AG04450 (cell line): Measurements from ENCODE around the gene IGF2R. TPM values are rescaled to one million over a fixed set of nuclear protein-coding genes. Genes with fewer than 3 reads are reported as not detected.

ENCODE experiments used
- CTCF ChIA-PET: fragments of 300-600, 350-600 bp; formaldehyde crosslinking; extraction: SDS; loops from one replicate; lab custom pipeline; 2022; ENCODE audit warnings: antibody characterized with exemption, inconsistent platforms; lab: Charles Lee
- POLR2A ChIA-PET: fragments of 350-600 bp; formaldehyde crosslinking; extraction: SDS; loops from one replicate; lab custom pipeline; 2021; ENCODE audit warnings: antibody characterized with exemption, inconsistent platforms; lab: Yijun Ruan, JAX
- DNase-seq: peaks from one replicate; pipeline ENCODE4 v3.0.0-alpha.2; 2011; ENCODE audit warnings: low read depth, low spot score
- H3K27ac ChIP-seq: one replicate; pipeline ENCODE4 v1.5.1; 2012; ENCODE audit warnings: low read depth, low read length, control low read depth
- H3K27me3 ChIP-seq: one replicate; pipeline ENCODE4 v1.6.0; 2012; ENCODE audit warnings: low read length; ENCODE audit not compliant: control insufficient read depth, insufficient read depth
- H3K4me3 ChIP-seq: 2 replicates; pipeline ENCODE4 v1.5.1; 2011; ENCODE audit warnings: mild to moderate bottlenecking, low read depth, low read length, control low read depth
- H3K9me3 ChIP-seq: 2 replicates; pipeline ENCODE4 v1.5.1; 2012; ENCODE audit warnings: low read length; ENCODE audit not compliant: control insufficient read depth, insufficient read depth
- polyA plus RNA-seq: library from polyadenylated mRNA; depleted of rRNA; stranded (reverse); fragments of >200 nt; gene quantifications from 2 replicates; pipeline ENCODE4 v1.2.3, GENCODE V29; 2011
- TF ChIP-seq, protein P1 (sequence below): IDR thresholded peaks from 2 replicates; pipeline ENCODE4 v1.5.1; 2011; ENCODE audit warnings: low read depth, low read length, control low read depth, inconsistent platforms

The IGF2R gene
- polyA plus RNA-seq, 1 experiment: 40.9 TPM

DNA sequence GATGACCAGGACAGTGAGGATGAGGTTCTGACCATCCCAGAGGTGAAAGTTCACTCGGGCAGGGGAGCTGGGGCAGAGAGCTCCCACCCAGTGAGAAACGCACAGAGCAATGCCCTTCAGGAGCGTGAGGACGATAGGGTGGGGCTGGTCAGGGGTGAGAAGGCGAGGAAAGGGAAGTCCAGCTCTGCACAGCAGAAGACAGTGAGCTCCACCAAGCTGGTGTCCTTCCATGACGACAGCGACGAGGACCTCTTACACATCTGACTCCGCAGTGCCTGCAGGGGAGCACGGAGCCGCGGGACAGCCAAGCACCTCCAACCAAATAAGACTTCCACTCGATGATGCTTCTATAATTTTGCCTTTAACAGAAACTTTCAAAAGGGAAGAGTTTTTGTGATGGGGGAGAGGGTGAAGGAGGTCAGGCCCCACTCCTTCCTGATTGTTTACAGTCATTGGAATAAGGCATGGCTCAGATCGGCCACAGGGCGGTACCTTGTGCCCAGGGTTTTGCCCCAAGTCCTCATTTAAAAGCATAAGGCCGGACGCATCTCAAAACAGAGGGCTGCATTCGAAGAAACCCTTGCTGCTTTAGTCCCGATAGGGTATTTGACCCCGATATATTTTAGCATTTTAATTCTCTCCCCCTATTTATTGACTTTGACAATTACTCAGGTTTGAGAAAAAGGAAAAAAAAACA is 136.1 kb downstream of the IGF2R start:
- H3K27me3 ChIP-seq: no peaks in the 10 kb centered on the region
- no peak for DNase-seq
- H3K27ac ChIP-seq: no peak overlapping the region
- H3K9me3 ChIP-seq: no peaks in the 10 kb centered on the region; the same call in 1 of the 2 replicates
- no peak overlapping the region for H3K4me3 ChIP-seq
- ChIA-PET POLR2A (no interaction called here), CTCF (interaction anchor here (0.6 to 1.3 kb wide), 3 partner anchors 33 to 351 kb away, joined by 3 to 4 read pairs (median 4); no protein-coding TSS in a partner anchor)
- TF ChIP-seq, protein P1, sequence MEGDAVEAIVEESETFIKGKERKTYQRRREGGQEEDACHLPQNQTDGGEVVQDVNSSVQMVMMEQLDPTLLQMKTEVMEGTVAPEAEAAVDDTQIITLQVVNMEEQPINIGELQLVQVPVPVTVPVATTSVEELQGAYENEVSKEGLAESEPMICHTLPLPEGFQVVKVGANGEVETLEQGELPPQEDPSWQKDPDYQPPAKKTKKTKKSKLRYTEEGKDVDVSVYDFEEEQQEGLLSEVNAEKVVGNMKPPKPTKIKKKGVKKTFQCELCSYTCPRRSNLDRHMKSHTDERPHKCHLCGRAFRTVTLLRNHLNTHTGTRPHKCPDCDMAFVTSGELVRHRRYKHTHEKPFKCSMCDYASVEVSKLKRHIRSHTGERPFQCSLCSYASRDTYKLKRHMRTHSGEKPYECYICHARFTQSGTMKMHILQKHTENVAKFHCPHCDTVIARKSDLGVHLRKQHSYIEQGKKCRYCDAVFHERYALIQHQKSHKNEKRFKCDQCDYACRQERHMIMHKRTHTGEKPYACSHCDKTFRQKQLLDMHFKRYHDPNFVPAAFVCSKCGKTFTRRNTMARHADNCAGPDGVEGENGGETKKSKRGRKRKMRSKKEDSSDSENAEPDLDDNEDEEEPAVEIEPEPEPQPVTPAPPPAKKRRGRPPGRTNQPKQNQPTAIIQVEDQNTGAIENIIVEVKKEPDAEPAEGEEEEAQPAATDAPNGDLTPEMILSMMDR: no peak

DNA sequence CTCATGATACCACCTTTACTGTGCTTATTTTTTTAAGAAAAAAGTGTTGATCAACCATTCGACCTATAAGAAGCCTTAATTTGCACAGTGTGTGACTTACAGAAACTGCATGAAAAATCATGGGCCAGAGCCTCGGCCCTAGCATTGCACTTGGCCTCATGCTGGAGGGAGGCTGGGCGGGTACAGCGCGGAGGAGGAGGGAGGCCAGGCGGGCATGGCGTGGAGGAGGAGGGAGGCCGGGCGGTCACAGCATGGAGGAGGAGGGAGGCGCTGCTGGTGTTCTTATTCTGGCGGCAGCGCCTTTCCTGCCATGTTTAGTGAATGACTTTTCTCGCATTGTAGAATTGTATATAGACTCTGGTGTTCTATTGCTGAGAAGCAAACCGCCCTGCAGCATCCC is 137.1 kb downstream of the IGF2R start:
- no peak overlapping the region for H3K27ac ChIP-seq
- CTCF ChIA-PET: interaction anchor here (1.0 kb wide), 1 partner anchor 33 kb away, joined by 4 read pairs; no protein-coding TSS in a partner anchor
- H3K4me3 ChIP-seq: no peak overlapping the region
- TF ChIP-seq, protein P1: no peak
- no peaks in the 10 kb centered on the region for H3K27me3 ChIP-seq
- DNase-seq: no peak
- POLR2A ChIA-PET: no interaction called here
- H3K9me3 ChIP-seq: no peaks in the 10 kb centered on the region; the same call in 1 of the 2 replicates

DNA sequence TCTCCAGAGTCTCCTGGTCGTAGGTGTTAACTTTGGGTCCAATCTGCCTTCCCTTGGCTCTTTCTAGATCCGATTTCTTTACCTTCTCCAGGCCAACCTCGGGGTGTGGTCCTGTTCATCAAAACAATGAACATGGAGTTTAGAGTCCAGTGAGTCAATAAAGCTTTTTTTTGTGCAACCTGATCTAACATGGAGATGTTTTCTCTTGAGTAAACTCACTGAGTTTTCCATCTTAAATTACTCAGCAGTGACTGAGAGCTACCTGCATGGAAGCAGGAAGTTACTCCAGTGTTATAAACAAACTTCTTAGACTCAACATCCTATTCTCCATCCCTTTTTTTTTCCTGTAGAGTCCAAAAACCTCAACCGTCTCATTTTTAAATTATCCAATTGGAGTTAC is 137.8 kb downstream of the IGF2R start:
- CTCF ChIA-PET: interaction anchor here (1.0 kb wide), 1 partner anchor 32 kb away, joined by 4 read pairs; no protein-coding TSS in a partner anchor
- Histone ChIP-seq H3K4me3 (no peak overlapping the region), H3K9me3 (no peaks in the 10 kb centered on the region; the same call in 1 of the 2 replicates), H3K27ac (no peak overlapping the region), H3K27me3 (no peaks in the 10 kb centered on the region)
- DNase-seq: no peak
- POLR2A ChIA-PET: no interaction called here
- TF ChIP-seq, protein P1: no peak

DNA sequence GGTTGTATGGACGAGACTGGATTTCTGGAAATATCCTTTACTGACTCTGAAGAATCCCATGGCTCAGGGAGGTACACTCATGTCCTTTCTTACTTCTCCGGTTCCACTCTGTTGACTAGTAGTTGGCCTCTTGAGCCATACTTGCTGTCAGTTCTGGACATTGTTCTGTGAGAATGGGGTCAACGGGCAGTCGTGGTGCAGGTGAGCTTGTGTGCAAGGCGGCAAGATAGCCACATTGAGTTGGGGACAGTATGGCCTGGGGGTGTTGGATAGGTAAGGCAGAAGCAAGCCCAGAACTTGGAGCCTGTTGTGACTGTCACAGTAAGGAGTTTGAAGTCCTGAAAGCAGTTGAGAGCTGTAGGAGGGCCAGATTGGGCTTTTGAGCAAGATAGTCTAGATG is 139.2 kb downstream of the IGF2R start:
- Histone ChIP-seq H3K9me3 (no peaks in the 10 kb centered on the region; the same call in 1 of the 2 replicates), H3K27me3 (no peaks in the 10 kb centered on the region), H3K4me3 (no peak overlapping the region), H3K27ac (no peak overlapping the region)
- CTCF ChIA-PET: no interaction called here
- TF ChIP-seq, protein P1: no peak
- no peak for DNase-seq
- POLR2A ChIA-PET: no interaction called here

DNA sequence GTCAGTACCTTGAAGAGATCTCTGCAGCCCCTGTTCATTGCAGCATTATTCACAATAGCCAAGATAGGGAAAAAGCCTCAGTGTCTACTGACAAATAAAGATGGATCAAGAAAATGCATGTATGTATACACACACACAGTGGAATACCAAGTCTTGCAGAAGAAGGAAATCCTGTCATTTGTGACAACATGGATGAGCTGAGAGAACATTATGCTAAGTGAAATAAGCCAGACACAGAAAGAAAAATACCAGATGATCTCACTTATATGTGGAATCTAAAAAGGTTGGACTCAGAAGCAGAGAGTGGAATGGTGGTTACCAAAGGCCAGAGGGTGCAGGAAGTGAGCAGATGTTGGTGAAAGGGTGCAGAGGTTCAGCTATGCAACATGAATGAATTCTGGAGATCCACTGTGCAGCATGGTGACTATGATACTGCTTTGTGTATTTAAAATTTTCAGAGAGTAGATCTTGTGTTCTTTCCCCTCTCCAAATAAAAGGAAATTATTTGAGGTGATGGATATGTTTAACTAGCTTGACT is 141.8 kb downstream of the IGF2R start:
- Histone ChIP-seq H3K27ac (no peak overlapping the region), H3K4me3 (no peak overlapping the region), H3K9me3 (no peaks in the 10 kb centered on the region; the same call in 1 of the 2 replicates), H3K27me3 (no peaks in the 10 kb centered on the region)
- no peak for DNase-seq
- ChIA-PET CTCF (interaction anchor here (0.6 to 1.9 kb wide), 3 partner anchors 22 to 47 kb away, joined by 4 to 8 read pairs (median 8); no protein-coding TSS in a partner anchor), POLR2A (no interaction called here)
- TF ChIP-seq, protein P1: no peak
